ENCODE data around the gene SF3B4. TPM values are rescaled to one million over a fixed set of nuclear protein-coding genes. Genes with fewer than 3 reads are reported as not detected.
A peak's percentile ranks its signal among the peaks of the same experiment; 100 is the strongest.

Gene SF3B4
- 33.1 and 42.2 TPM in 2 replicates for total RNA-seq

GRCh38 chr1:149927563-149928400, at the start of gene SF3B4:
TSS of gene SF3B4 (minus strand) at chr1:149927803. CDS start at chr1:149927759, 44 bp downstream.
- H3K4me3 ChIP-seq (ENCODE audit: low read depth, low read length): peak within 1 kb of the TSS; percentile 88
- DNase-seq (ENCODE audit: low read depth): peak; percentile 77
- no peaks in the 10 kb centered on the region for H3K27me3 ChIP-seq (ENCODE audit: control insufficient read depth, insufficient read depth, low read length)
- no peak for TF ChIP-seq CTCF (IDR thresholded peaks at IDR 0.05; ENCODE audit: insufficient read depth, low read length, poor library complexity, severe bottlenecking)
- no peaks in the 10 kb centered on the region for H3K36me3 ChIP-seq (ENCODE audit: control insufficient read depth, insufficient read depth, low read length)

- no peaks in the 10 kb centered on the region for H3K27me3 ChIP-seq (ENCODE audit: control insufficient read depth, insufficient read depth, low read length)
- no peak for TF ChIP-seq CTCF (IDR thresholded peaks at IDR 0.05; ENCODE audit: insufficient read depth, low read length, poor library complexity, severe bottlenecking)
- no peak for DNase-seq (ENCODE audit: low read depth)
- H3K36me3 ChIP-seq (ENCODE audit: control insufficient read depth, insufficient read depth, low read length): no peaks in the 10 kb centered on the region
- H3K4me3 ChIP-seq (ENCODE audit: low read depth, low read length): no peak overlapping the region
Observed at GRCh38 chr1:149977345-149977744, 49.7 kb upstream of the SF3B4 start.

- H3K4me3 ChIP-seq (ENCODE audit: low read depth, low read length): no peak overlapping the region
- no peaks in the 10 kb centered on the region for H3K27me3 ChIP-seq (ENCODE audit: control insufficient read depth, insufficient read depth, low read length)
- DNase-seq (ENCODE audit: low read depth): no peak
- TF ChIP-seq CTCF (IDR thresholded peaks at IDR 0.05; ENCODE audit: insufficient read depth, low read length, poor library complexity, severe bottlenecking): no peak
- H3K36me3 ChIP-seq (ENCODE audit: control insufficient read depth, insufficient read depth, low read length): peaks cover 4% of the 10 kb centered on the region
Observed at GRCh38 chr1:149972547-149972946, 44.9 kb upstream of the SF3B4 start.

- Histone ChIP-seq H3K27me3 (ENCODE audit: control insufficient read depth, insufficient read depth, low read length) (no peaks in the 10 kb centered on the region), H3K4me3 (ENCODE audit: low read depth, low read length) (no peak overlapping the region), H3K36me3 (ENCODE audit: control insufficient read depth, insufficient read depth, low read length) (peaks cover 7% of the 10 kb centered on the region)
- no peak for DNase-seq (ENCODE audit: low read depth)
- no peak for TF ChIP-seq CTCF (IDR thresholded peaks at IDR 0.05; ENCODE audit: insufficient read depth, low read length, poor library complexity, severe bottlenecking)
Observed at GRCh38 chr1:149967646-149968045, 40.0 kb upstream of the SF3B4 start.

GRCh38 chr1:149967041-149967440, 39.4 kb upstream of the SF3B4 start:
- H3K4me3 ChIP-seq (ENCODE audit: low read depth, low read length): no peak overlapping the region
- no peaks in the 10 kb centered on the region for H3K27me3 ChIP-seq (ENCODE audit: control insufficient read depth, insufficient read depth, low read length)
- no peak for TF ChIP-seq CTCF (IDR thresholded peaks at IDR 0.05; ENCODE audit: insufficient read depth, low read length, poor library complexity, severe bottlenecking)
- no peak for DNase-seq (ENCODE audit: low read depth)
- H3K36me3 ChIP-seq (ENCODE audit: control insufficient read depth, insufficient read depth, low read length): peaks cover 7% of the 10 kb centered on the region

- no peak for TF ChIP-seq CTCF (IDR thresholded peaks at IDR 0.05; ENCODE audit: insufficient read depth, low read length, poor library complexity, severe bottlenecking)
- Histone ChIP-seq H3K36me3 (ENCODE audit: control insufficient read depth, insufficient read depth, low read length) (peaks cover 7% of the 10 kb centered on the region), H3K27me3 (ENCODE audit: control insufficient read depth, insufficient read depth, low read length) (no peaks in the 10 kb centered on the region), H3K4me3 (ENCODE audit: low read depth, low read length) (no peak overlapping the region)
- DNase-seq (ENCODE audit: low read depth): no peak
Observed at GRCh38 chr1:149966405-149966804, 38.8 kb upstream of the SF3B4 start.
